ENCODE results near the gene ILK.

Gene ILK

GRCh38 chr11:6623391-6624363 lies 20.1 kb downstream of the ILK start:
- no peak overlapping the region for H3K4me3 ChIP-seq (ENCODE audit: low read length)
- no peak for TF ChIP-seq CTCF (conservative IDR thresholded peaks at IDR 0.05; ENCODE audit: low read length)
- no peak for DNase-seq (ENCODE audit: low read depth)

DNA sequence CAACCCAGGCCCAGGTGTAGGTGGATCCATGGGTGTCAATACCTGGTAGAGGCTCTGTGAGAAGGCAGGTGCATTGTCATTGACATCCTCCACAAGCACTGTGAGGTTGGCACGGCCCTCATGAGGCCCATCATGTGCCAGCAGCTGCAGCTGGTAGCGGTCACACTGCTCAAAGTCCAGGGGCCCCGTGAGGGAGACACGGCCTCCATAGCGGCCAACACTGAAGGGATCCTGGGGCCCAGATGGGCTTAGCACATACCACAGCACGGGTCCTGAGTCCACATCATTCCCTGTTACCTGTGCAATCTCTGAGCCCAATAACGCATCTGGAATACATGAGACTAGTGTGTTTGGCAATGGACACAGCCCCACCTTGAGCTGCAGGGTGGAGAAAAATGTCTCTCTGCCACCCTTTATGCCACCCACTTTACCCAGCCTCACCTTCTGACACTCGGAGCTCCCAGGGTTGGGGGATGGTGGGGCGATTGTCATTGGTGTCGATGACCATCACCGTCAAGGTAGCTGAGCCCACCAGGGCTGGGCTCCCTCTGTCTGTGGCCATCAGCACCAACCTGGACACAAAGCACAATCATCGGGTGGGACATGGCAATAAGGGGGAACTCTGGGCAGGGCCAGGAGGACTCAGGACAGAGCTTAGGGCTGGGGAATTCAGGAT lies 21.7 kb downstream of the ILK start:
- no peak overlapping the region for H3K4me3 ChIP-seq (ENCODE audit: low read length)
- no peak for DNase-seq (ENCODE audit: low read depth)
- TF ChIP-seq CTCF (conservative IDR thresholded peaks at IDR 0.05; ENCODE audit: low read length): no peak

DNA sequence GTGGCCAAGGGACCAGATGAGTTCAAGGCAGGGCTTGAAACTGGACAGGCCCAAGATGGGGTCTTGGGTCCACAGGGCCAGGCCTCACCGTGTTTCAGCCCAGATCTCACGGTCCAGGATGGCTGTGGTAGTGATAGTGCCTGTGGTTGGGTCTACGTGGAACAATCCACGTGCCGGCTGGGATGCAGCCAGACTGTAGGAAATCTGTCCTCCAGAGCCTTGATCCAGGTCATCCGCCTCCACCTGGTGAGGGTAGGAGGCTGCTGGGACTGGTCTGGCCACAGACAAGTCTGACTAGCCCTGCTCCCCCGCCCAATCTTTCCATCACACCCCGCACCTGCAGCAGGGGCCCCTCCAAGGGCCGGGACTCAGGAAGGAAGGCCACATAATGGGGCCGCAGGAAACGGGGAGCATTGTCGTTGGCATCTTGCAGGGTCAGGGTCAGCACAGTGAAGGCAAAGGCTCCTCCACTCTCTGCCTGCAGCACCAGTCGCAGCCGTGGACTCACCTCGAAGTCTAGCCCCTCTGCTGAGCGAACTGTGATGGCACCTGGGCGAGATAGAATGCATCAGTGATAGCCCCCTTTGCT lies 22.4 kb downstream of the ILK start:
- no peak overlapping the region for H3K4me3 ChIP-seq (ENCODE audit: low read length)
- no peak for TF ChIP-seq CTCF (conservative IDR thresholded peaks at IDR 0.05; ENCODE audit: low read length)
- DNase-seq (ENCODE audit: low read depth): no peak

GRCh38 chr11:6626971-6627761 lies 23.6 kb downstream of the ILK start:
- H3K4me3 ChIP-seq (ENCODE audit: low read length): no peak overlapping the region
- TF ChIP-seq CTCF (conservative IDR thresholded peaks at IDR 0.05; ENCODE audit: low read length): no peak
- DNase-seq (ENCODE audit: low read depth): no peak

DNA sequence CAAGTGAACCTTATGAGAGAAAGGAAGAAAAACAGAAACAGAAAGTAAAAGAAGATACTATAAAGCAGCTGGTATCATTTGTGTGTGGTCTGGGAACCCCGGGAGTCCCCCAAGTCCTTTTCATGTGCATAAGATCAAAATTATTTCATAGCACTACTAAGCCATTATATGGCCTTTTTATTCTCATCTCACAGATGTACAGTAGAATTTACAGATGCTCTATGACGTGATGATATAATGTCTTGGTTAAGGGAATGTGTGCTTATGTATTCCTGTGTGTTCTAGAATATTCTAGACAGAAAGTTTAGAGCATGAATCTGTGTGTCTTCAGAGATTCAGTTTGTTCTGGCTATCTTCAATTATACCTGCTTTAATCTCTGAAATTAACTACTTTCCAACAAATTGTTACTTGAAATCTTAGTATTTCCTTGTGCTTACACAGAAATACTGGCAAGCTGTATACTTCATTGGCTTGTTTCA lies 24.2 kb downstream of the ILK start:
- TF ChIP-seq CTCF (conservative IDR thresholded peaks at IDR 0.05; ENCODE audit: low read length): no peak
- DNase-seq (ENCODE audit: low read depth): no peak
- H3K4me3 ChIP-seq (ENCODE audit: low read length): no peak overlapping the region

DNA sequence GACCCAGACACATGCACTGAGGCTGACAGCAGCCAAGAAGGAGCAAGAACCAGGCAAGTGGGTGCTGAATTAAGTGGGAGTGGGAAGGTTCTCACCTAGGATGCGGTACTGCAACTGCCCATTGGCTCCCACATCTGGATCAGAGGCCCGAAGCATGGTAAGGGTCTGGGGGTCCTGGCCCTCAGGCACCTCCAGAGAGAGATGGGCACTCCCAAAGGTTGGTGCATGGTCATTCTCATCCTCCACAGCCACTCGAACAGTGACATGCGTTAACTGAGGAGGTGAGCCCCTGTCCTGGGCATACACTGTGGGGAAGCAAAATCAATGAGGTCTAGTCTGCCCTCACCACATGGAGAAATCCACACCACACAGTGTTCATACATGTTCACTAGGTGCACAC lies 25.0 kb downstream of the ILK start:
- no peak overlapping the region for H3K4me3 ChIP-seq (ENCODE audit: low read length)
- TF ChIP-seq CTCF (conservative IDR thresholded peaks at IDR 0.05; ENCODE audit: low read length): no peak
- DNase-seq (ENCODE audit: low read depth): no peak

Measured in AG10803 (cell line).